Thyroid gland (tissue), 4 donors: Measurements from ENCODE around the gene SMAD3.
"Not testable (repeated sequence)": the region's sequence is repeated elsewhere in the genome, so short reads cannot be mapped to it uniquely, and the experiment has no call there.

Source experiments
- CTCF ChIP-seq, 6 experiments: fragments of 200-600 bp in 3 of 6; fragments of 450-650 bp in 3 of 6; sonication (generic) in 3 of 6; IDR thresholded peaks; one replicate each; pipeline ENCODE4 v1.5.1; 2016 to 2019; ENCODE audit warnings: antibody characterized with exemption in 6 of 6, mild to moderate bottlenecking in 2 of 6, inconsistent platforms in 1 of 6, moderate library complexity in 1 of 6
- POLR2A ChIP-seq, 2 donors: fragments of 450-650 bp; IDR thresholded peaks; one replicate each; pipeline ENCODE4 v1.6.1; 2017; ENCODE audit warnings: antibody characterized with exemption in 2 of 2, mild to moderate bottlenecking in 2 of 2, moderate library complexity in 1 of 2

GRCh38 chr15:67075555-67076135 is 10.2 kb downstream of the SMAD3 start:
- not testable (repeated sequence) for TF ChIP-seq CTCF, POLR2A (IDR thresholded peaks at IDR 0.05)
